GM21529 (cell line): ENCODE measurements around the gene YTHDC2.
A peak's percentile ranks its signal among the peaks of the same experiment; 100 is the strongest.

Experiments used
- ATAC-seq: cut with Tn5 transposase; IDR thresholded peaks from one replicate; pipeline ENCODE4 v1.9.1; 2021; ENCODE audit not compliant: unreplicated experiment

YTHDC2 gene

GRCh38 chr5:113513384-113514288 is at the start of gene YTHDC2:
Gene YTHDC2 (plus strand): TSS chr5:113513694. CDS start chr5:113513896, 202 bp downstream.
- ATAC-seq = peak; percentile 98

GRCh38 chr5:113474100-113474728 is 39.3 kb upstream of the YTHDC2 start:
- ATAC-seq = no peak

- ATAC-seq = no peak
Observed at GRCh38 chr5:113478691-113479090, 34.8 kb upstream of the YTHDC2 start.

GRCh38 chr5:113480243-113480642 is 33.3 kb upstream of the YTHDC2 start:
- no peak for ATAC-seq

- no peak for ATAC-seq
Observed at GRCh38 chr5:113487416-113487780, 26.1 kb upstream of the YTHDC2 start.

GRCh38 chr5:113487781-113488644 is 25.5 kb upstream of the YTHDC2 start, which contains the start of gene MCC:
Gene MCC (minus strand): TSS chr5:113488453.
- ATAC-seq = no peak

GRCh38 chr5:113488645-113489184 is 24.8 kb upstream of the YTHDC2 start:
- ATAC-seq = no peak

GRCh38 chr5:113489299-113489698 is 24.2 kb upstream of the YTHDC2 start:
- peak; percentile 61 for ATAC-seq

- ATAC-seq = no peak
Observed at GRCh38 chr5:113490317-113490716, 23.2 kb upstream of the YTHDC2 start.

GRCh38 chr5:113491022-113491421 is 22.5 kb upstream of the YTHDC2 start:
- ATAC-seq = no peak

GRCh38 chr5:113493446-113493845 is 20.0 kb upstream of the YTHDC2 start:
- ATAC-seq = no peak

GRCh38 chr5:113495422-113495841 is 18.1 kb upstream of the YTHDC2 start:
- ATAC-seq = no peak

- ATAC-seq = no peak
Observed at GRCh38 chr5:113502073-113502472, 11.4 kb upstream of the YTHDC2 start.

- no peak for ATAC-seq
Observed at GRCh38 chr5:113503146-113503545, 10.3 kb upstream of the YTHDC2 start.

- no peak for ATAC-seq
Observed at GRCh38 chr5:113505181-113505580, 8.3 kb upstream of the YTHDC2 start.

GRCh38 chr5:113507601-113508000 is 5.9 kb upstream of the YTHDC2 start:
- ATAC-seq = no peak

- ATAC-seq = no peak
Observed at GRCh38 chr5:113508756-113509155, 4.7 kb upstream of the YTHDC2 start.

GRCh38 chr5:113510836-113511451 is 2.5 kb upstream of the YTHDC2 start:
- ATAC-seq = no peak

GRCh38 chr5:113512341-113512740 is 1.2 kb upstream of the YTHDC2 start:
- no peak for ATAC-seq

GRCh38 chr5:113514289-113514635 is 768 bp downstream of the YTHDC2 start:
- ATAC-seq = no peak

GRCh38 chr5:113518884-113519283 is 5.4 kb downstream of the YTHDC2 start:
- ATAC-seq = no peak
